ENCODE results near the gene GPRC5A. TPM values are rescaled to one million over a fixed set of nuclear protein-coding genes. Genes with fewer than 3 reads are reported as not detected.
A peak's percentile ranks its signal among the peaks of the same experiment; 100 is the strongest.

GPRC5A gene
- total and polyA plus RNA-seq, 2 of the 8 experiments (the other 6 are each of a cell fraction or from before 2014, with no cell fraction given), result 1.0 to 1.4 TPM

- POLR2A ChIA-PET (ENCODE audit: partially characterized antibody), result interaction anchor here (0.6 kb wide), 1 partner anchor 135 kb away, joined by 3 read pairs; no protein-coding TSS in a partner anchor
- Histone ChIP-seq H2AK5ac (ENCODE audit: low read depth, low read length) (0 out of 2 replicates have a peak overlapping the region, but pooled peaks have one; percentile 54), H4K91ac (replicated peaks; ENCODE audit: insufficient read length, low read length) (no peak overlapping the region), H3K79me2 (ENCODE audit: control insufficient read depth in 1 of 2, insufficient read depth in 2 of 2, low read length in 2 of 2) (no peaks in the 10 kb centered on the region), H3K79me1 (ENCODE audit: low read depth, low read length) (no peaks in the 10 kb centered on the region), H3K4me1 (replicated peaks in 1 of 4; ENCODE audit: control insufficient read depth in 3 of 4, insufficient read depth in 4 of 4, low read length in 3 of 4) (peaks cover 5 to 10% (median 9%) of the 10 kb centered on the region in 4 experiments; a peak in 6 of 7 replicates), H3K27me3 (replicated peaks in 1 of 4; ENCODE audit: control insufficient read depth in 3 of 4, extremely low read depth in 1 of 4, insufficient read depth in 3 of 4, low read length in 3 of 4) (no peaks in the 10 kb centered on the region), H3K27ac (ENCODE audit: low read depth, low read length) (no peak overlapping the region), H3K36me3 (ENCODE audit: control insufficient read depth in 2 of 4, insufficient read depth in 4 of 4, low read length in 3 of 4) (peaks cover 0 to 2% (median 0%) of the 10 kb centered on the region in 4 experiments; a peak in 2 of 8 replicates), H4K5ac (ENCODE audit: insufficient read length, low read depth, low read length) (no peak overlapping the region), H3K9ac (replicated peaks in 1 of 4; ENCODE audit: extremely low read depth in 1 of 4, low read depth in 3 of 4, low read length in 3 of 4) (no peak overlapping the region), H2BK20ac (ENCODE audit: low read length) (peak overlapping the region; percentile 48; the same call in 1 of the 2 replicates), H3K4ac (replicated peaks; ENCODE audit: insufficient read length, low read depth, low read length) (no peak overlapping the region), H2BK120ac (replicated peaks; ENCODE audit: low read depth, low read length) (no peak overlapping the region), H2BK5ac (ENCODE audit: low read depth, low read length) (peak overlapping the region; percentile 53; the same call in 1 of the 2 replicates), H3K23me2 (ENCODE audit: low read depth, low read length) (no peaks in the 10 kb centered on the region; the same call in 1 of the 2 replicates), H3K18ac (ENCODE audit: extremely low read depth, low read length) (no peak overlapping the region), H2BK15ac (ENCODE audit: low read length) (no peak overlapping the region), H4K20me1 (replicated peaks in 1 of 2; ENCODE audit: control insufficient read depth in 1 of 2, insufficient read depth in 2 of 2, low read length in 2 of 2) (no peaks in the 10 kb centered on the region), H3K9me3 (ENCODE audit: insufficient read depth in 2 of 2, low read depth in 1 of 2, low read length in 1 of 2) (no peaks in the 10 kb centered on the region), H3K14ac (ENCODE audit: insufficient read length) (no peak overlapping the region), H3K4me2 (ENCODE audit: insufficient read depth in 1 of 2, low read depth in 2 of 2, low read length in 2 of 2) (no peak overlapping the region), H3K23ac (ENCODE audit: insufficient read length) (no peak overlapping the region), H4K8ac (ENCODE audit: extremely low read depth, insufficient read depth, low read length) (no peak overlapping the region), H3K4me3 (ENCODE audit: extremely low read depth in 1 of 4, insufficient read depth in 2 of 4, low read depth in 3 of 4, low read length in 4 of 4) (no peak overlapping the region), H3K56ac (replicated peaks; ENCODE audit: insufficient read length, low read depth, low read length) (no peak overlapping the region), H2AFZ (ENCODE audit: low read length) (no peak overlapping the region), H2BK12ac (ENCODE audit: low read depth, low read length) (no peak overlapping the region)
- FAIRE-seq, result no peak
- CTCF ChIA-PET (ENCODE audit: partially characterized antibody), result interaction anchor here (0.6 to 2.0 kb wide), 4 partner anchors 35 to 138 kb away, joined by 3 to 6 read pairs (median 3); no protein-coding TSS in a partner anchor
- no peak for DNase-seq (ENCODE audit: low read depth in 1 of 2, low spot score in 2 of 2)
- TF ChIP-seq ASH2L (IDR thresholded peaks at IDR 0.05; ENCODE audit: low read length) (no peak), JUN (IDR thresholded peaks at IDR 0.05; ENCODE audit: low read depth, low read length) (no peak), EGR1 (IDR thresholded peaks at IDR 0.05; ENCODE audit: borderline replicate concordance, low read depth, low read length) (no peak), SP1 (IDR thresholded peaks at IDR 0.05; ENCODE audit: low read depth, low read length) (no peak), CTCF (IDR thresholded peaks at IDR 0.05; ENCODE audit: control extremely low read depth in 1 of 3, insufficient read depth in 1 of 3, low read depth in 1 of 3, low read length in 3 of 3) (no peak), SRF (IDR thresholded peaks at IDR 0.05; ENCODE audit: low read depth, low read length) (no peak), CEBPB (IDR thresholded peaks at IDR 0.05; ENCODE audit: low read depth, low read length) (no peak)
- 100% methylated on average over 2 of the region's 2 CpGs; no CpG with 5 or more reads in 1 of the 2 experiments for WGBS, 2 experiments (ENCODE audit: extremely low coverage in 1 of 2, insufficient coverage in 1 of 2, insufficient read length in 1 of 2, insufficient replicate concordance in 2 of 2, low coverage in 1 of 2, low lambda C conversion rate in 2 of 2, missing lambda C conversion rate in 1 of 2)
Observed at GRCh38 chr12:12872934-12873275, 18.5 kb upstream of the GPRC5A start.
